Kidney (tissue), 14 donors: Measurements from ENCODE around the gene ECE1. TPM values are rescaled to one million over a fixed set of nuclear protein-coding genes. Genes with fewer than 3 reads are reported as not detected.

Experiments used
- DNase-seq, 5 donors: peaks; one replicate each; pipeline ENCODE4 v3.0.0-alpha.2; 2013 to 2020
- FAIRE-seq: peaks from 2 replicates; lab custom pipeline; 2012; peaks lifted over from hg19 to GRCh38; lab: Jason Lieb, UNC
- H3K27ac ChIP-seq, 2 donors: one replicate each; pipeline ENCODE4 v1.7.0; 2013; ENCODE audit warnings: low read depth in 2 of 2, low read length in 2 of 2, inconsistent platforms in 1 of 2
- H3K27me3 ChIP-seq: one replicate; pipeline ENCODE4 v1.7.1; 2013; ENCODE audit warnings: low read length, inconsistent platforms; ENCODE audit not compliant: control insufficient read depth, insufficient read depth
- H3K36me3 ChIP-seq, 3 donors: one replicate each; pipeline versions ENCODE4 v1.7.0 to v1.7.1; 2013; ENCODE audit warnings: low read length in 3 of 3, control low read depth in 1 of 3, inconsistent platforms in 1 of 3; ENCODE audit not compliant: insufficient read depth in 3 of 3, control insufficient read depth in 2 of 3
- H3K4me1 ChIP-seq, 3 donors: one replicate each; pipeline versions ENCODE4 v1.7.0 to v1.7.1; 2013; ENCODE audit warnings: low read length in 3 of 3, inconsistent platforms in 1 of 3, low read depth in 1 of 3; ENCODE audit not compliant: control insufficient read depth in 2 of 3, insufficient read depth in 2 of 3
- H3K4me3 ChIP-seq, 3 donors: one replicate each; pipeline versions ENCODE4 v1.7.0 to v1.8.1; 2013; ENCODE audit warnings: low read length in 3 of 3, control low read depth in 1 of 3, inconsistent platforms in 1 of 3
- H3K9ac ChIP-seq, 3 donors: one replicate each; pipeline versions ENCODE4 v1.7.0 to v1.7.1; 2013; ENCODE audit warnings: low read length in 3 of 3, control low read depth in 1 of 3, inconsistent platforms in 1 of 3
- H3K9me3 ChIP-seq, 3 donors: one replicate each; pipeline versions ENCODE4 v1.7.0 to v1.7.1; 2013; ENCODE audit warnings: low read length in 3 of 3, control low read depth in 1 of 3, inconsistent platforms in 1 of 3; ENCODE audit not compliant: control insufficient read depth in 2 of 3, insufficient read depth in 1 of 3
- CTCF ChIP-seq: IDR thresholded peaks from 3 replicates; pipeline ENCODE4 v1.5.1; 2012; ENCODE audit warnings: mild to moderate bottlenecking, moderate library complexity, borderline replicate concordance; ENCODE audit not compliant: insufficient read depth; ENCODE audit errors: extremely low read depth
- intact Hi-C: fragments of 100-400 bp; cut with DNase I; formaldehyde crosslinking; loops from one replicate; pipeline ENCODE4 v1.11.1; 2022
- polyA plus RNA-seq: library from polyadenylated mRNA; stranded (reverse); fragments of 350-450 nt; fragmentation: Illumina TruSeq; extraction: RNeasy Lipid Tissue Mini Kit (QIAGEN cat#74804); gene quantifications from one replicate; pipeline ENCODE4 v1.2.3, GENCODE V29; 2014; ENCODE audit warnings: low read depth, low replicate concordance; ENCODE audit not compliant: insufficient read depth
- total RNA-seq: library from RNA; stranded (reverse); fragmentation: NEBNext Ultra II Directional; extraction: Animal tissue kit (Norgen Biotek cat#: 25700); gene quantifications from one replicate; pipeline ENCODE4 v1.2.1, GENCODE V29; 2021
- donor health status: control.
- donor health status: control.
- donor health status: control.
- donor health status: control.
- donor health status: control.
- donor health status: DM: yes; HTN: yes; CAD: no.
- donor health status: Normal renal cell carcinoma (clear cell type).

Gene ECE1
- total and polyA plus RNA-seq, 2 donors from 2014 or later: 30.8 to 128 TPM

GRCh38 chr1:21313886-21314721 is 23.8 kb upstream of the ECE1 start:
- FAIRE-seq (no peak), DNase-seq (peak in 1 of 5 donors; percentile 54)
- no peaks in the 10 kb centered on the region for H3K27me3 ChIP-seq
- no peak for TF ChIP-seq CTCF
- peaks cover 0 to 21% (median 12%) of the 10 kb centered on the region in 3 donors for H3K4me1 ChIP-seq
- no peak overlapping the region for H3K9ac ChIP-seq
- H3K27ac ChIP-seq: peak overlapping the region in 1 of 2 donors; percentile 34
- intact Hi-C loops: no loop called here
- H3K9me3 ChIP-seq: no peaks in the 10 kb centered on the region
- H3K4me3 ChIP-seq: no peak overlapping the region
- H3K36me3 ChIP-seq: no peaks in the 10 kb centered on the region

DNA sequence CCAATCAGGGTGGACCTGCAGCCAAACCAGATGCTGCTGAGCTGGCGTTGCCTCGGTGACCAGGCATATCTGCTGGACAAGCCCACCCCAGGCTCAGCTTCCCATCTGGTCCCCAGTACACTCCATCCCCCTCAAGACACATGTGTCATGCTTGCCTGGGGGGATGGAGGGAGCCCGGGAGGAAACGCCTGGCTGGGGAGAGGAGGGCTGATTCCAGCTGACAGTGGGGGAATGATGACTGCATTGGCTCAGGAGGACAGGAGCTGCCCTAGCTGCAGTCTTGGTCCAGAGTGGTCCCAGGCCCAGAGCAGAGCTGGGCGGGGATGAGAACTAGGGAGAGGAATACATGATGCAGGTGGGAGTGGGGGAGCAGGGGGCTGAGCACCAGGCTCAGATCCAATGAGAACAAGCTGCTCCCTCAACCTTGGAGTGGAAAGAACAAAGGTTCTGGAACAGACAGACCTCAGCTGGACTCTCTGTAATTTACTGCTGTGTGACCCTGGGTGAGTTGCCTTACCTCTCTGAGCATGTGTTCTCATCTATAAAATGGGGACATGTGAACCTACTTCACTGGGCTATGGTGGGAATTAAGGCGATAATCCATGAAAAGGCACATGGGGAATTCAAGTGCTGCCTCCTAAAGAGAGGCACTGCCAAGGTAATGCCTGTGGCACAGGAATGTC is 23.1 kb upstream of the ECE1 start:
- intact Hi-C loops: no loop called here
- no peak overlapping the region for H3K27ac ChIP-seq
- DNase-seq (peak in 2 of 5 donors; percentile 67 to 71), FAIRE-seq (no peak)
- no peaks in the 10 kb centered on the region for H3K9me3 ChIP-seq
- no peak overlapping the region for H3K4me3 ChIP-seq
- no peaks in the 10 kb centered on the region for H3K36me3 ChIP-seq
- H3K27me3 ChIP-seq: no peaks in the 10 kb centered on the region
- no peak for TF ChIP-seq CTCF
- H3K4me1 ChIP-seq: peaks cover 0 to 22% (median 6%) of the 10 kb centered on the region in 3 donors
- H3K9ac ChIP-seq: no peak overlapping the region

DNA sequence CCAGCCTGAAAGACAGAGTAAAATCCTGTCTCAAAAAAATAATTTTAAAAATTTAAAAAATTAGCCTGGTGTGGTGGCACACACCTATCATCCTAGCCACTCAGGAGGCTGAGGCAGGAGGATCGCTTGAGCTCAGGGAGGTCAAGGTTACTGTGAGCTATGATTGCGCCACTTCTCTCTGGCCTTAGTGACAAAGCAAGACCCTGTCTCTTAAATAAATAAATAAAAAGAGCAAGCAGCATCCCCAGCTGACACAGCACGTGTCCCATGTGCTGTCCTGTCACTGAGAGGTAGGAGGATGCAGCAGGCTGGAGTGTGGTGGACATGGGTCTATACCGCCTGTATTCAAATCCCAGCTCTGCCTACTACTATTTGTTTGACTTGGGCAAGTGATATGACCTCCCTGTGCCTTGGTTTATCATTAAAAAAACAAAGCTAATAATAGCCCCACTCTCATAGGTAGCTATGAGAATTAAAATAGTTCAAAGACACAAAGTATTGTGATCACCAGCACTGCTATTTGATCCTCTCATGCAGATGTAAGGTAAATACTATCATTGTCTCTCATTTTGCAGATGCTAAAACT is 22.2 kb upstream of the ECE1 start:
- H3K4me3 ChIP-seq: no peak overlapping the region
- intact Hi-C loops: no loop called here
- DNase-seq (no peak), FAIRE-seq (no peak)
- no peak overlapping the region for H3K9ac ChIP-seq
- TF ChIP-seq CTCF: no peak
- H3K9me3 ChIP-seq: no peaks in the 10 kb centered on the region
- no peaks in the 10 kb centered on the region for H3K36me3 ChIP-seq
- peaks cover 0 to 14% (median 0%) of the 10 kb centered on the region in 3 donors for H3K4me1 ChIP-seq
- H3K27me3 ChIP-seq: no peaks in the 10 kb centered on the region
- no peak overlapping the region for H3K27ac ChIP-seq
